Stomach (tissue), 9 donors: Measurements from ENCODE around the gene RIPOR3. TPM values are rescaled to one million over a fixed set of nuclear protein-coding genes. Genes with fewer than 3 reads are reported as not detected.
"Not testable (repeated sequence)": the region's sequence is repeated elsewhere in the genome, so short reads cannot be mapped to it uniquely, and the experiment has no call there.

Experiments used
- DNase-seq, 2 donors: peaks; one replicate each; pipeline versions ENCODE4 v3.0.0 to v3.0.0-alpha.2; 2013 to 2019
- H3K27ac ChIP-seq, 5 donors: fragments of 200-600 bp in 4 of 5; sonication (generic) in 4 of 5; one replicate each; pipeline ENCODE4 v1.5.1; 2013 to 2019; ENCODE audit warnings: mild to moderate bottlenecking in 1 of 5, moderate library complexity in 1 of 5
- H3K27me3 ChIP-seq, 3 donors: fragments of 200-600 bp; sonication (generic); one replicate each; pipeline ENCODE4 v1.5.1; 2017 to 2019; ENCODE audit warnings: mixed run types in 1 of 3
- H3K36me3 ChIP-seq, 4 donors: fragments of 200-600 bp; sonication (generic); 1 replicate in 3 of 4; 2 replicates in 1 of 4; pipeline ENCODE4 v1.5.1; 2016 to 2019
- H3K4me1 ChIP-seq, 4 donors: fragments of 200-600 bp; sonication (generic); one replicate each; pipeline ENCODE4 v1.5.1; 2016 to 2019
- H3K4me3 ChIP-seq, 4 donors: fragments of 200-600 bp; sonication (generic) in 3 of 4; one replicate each; pipeline ENCODE4 v1.5.1; 2016 to 2019; ENCODE audit warnings: mild to moderate bottlenecking in 1 of 4
- H3K9me3 ChIP-seq, 4 donors: fragments of 200-600 bp; sonication (generic); one replicate each; pipeline ENCODE4 v1.5.1; 2016 to 2019
- EP300 ChIP-seq: sonication (generic); formaldehyde crosslinking; IDR thresholded peaks from one replicate; pipeline ENCODE4 v1.6.1; 2017; ENCODE audit warnings: antibody characterized with exemption
- POLR2A ChIP-seq, 4 donors: fragments of 450-650 bp; IDR thresholded peaks; one replicate each; pipeline ENCODE4 v1.6.1; 2016; ENCODE audit warnings: antibody characterized with exemption in 4 of 4, control low read depth in 2 of 4, mild to moderate bottlenecking in 1 of 4, moderate library complexity in 1 of 4
- POLR2AphosphoS5 ChIP-seq, 3 donors: sonication (generic); formaldehyde crosslinking; IDR thresholded peaks; one replicate each; pipeline ENCODE4 v1.6.1; 2016; ENCODE audit warnings: antibody characterized with exemption in 3 of 3
- WGBS, 5 donors: extraction: QIAGEN DNeasy Blood & Tissue Kit in 3 of 5; methylation state at CpG; one replicate each; pipeline versions ENCODE4 v1.1.5 to v1.1.7; 2013 to 2018; 5-methylcytosine and 5-hydroxymethylcytosine counted together
- intact Hi-C: fragments of 100-400 bp; cut with DNase I; formaldehyde crosslinking; loops from one replicate; pipeline ENCODE4 v1.15.1; 2023; ENCODE audit warnings: low total_unique reads
- polyA plus RNA-seq, 3 donors: library from polyadenylated mRNA; stranded (reverse); fragments of 200-250 nt; gene quantifications; one replicate each; pipeline ENCODE4 v1.2.3, GENCODE V29; 2013
- total RNA-seq, 5 donors: library from RNA; depleted of rRNA; stranded (reverse); fragments of >200 nt; gene quantifications; one replicate each; pipeline versions ENCODE4 v1.1.0 to v1.2.3, GENCODE V29; 2014 to 2016
- TF ChIP-seq, protein P1 (sequence below), 7 experiments: fragments of 450-650 bp in 4 of 7; fragments of 200-600 bp in 3 of 7; sonication (generic) in 3 of 7; IDR thresholded peaks; one replicate each; pipeline ENCODE4 v1.5.1; 2016 to 2019; ENCODE audit warnings: antibody characterized with exemption in 7 of 7, control low read depth in 2 of 7, mild to moderate bottlenecking in 1 of 7
- donor health status: healthy with polysubstance abuse.
- donor health status: Bipolar disorder and iron deficiency.
- donor health status: healthy.

RIPOR3 gene
- total and polyA plus RNA-seq, 8 donors, result 4.4 to 61.1 (median 8.2) TPM

DNA sequence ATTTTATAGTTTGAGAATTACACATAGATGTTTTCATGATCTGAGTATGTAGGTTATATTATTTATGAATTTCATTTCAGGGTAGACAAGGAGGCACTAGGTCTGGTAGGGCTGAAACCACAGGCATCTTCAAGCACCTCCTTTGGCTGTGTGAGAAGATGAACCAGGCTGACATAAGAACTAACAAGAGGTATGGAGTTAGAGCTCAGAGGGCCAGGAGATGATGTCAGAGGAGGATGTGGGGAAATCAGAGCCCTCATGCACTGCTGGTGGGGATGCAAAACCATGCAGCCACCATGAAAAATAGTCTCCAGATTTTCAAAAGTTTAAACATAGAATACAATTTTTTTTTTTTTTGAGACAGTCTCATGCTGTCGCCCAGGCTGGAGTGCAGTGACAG, 13.6 kb upstream of the RIPOR3 start:
- H3K27ac ChIP-seq, result no peak overlapping the region
- intact Hi-C loops, result no loop called here
- no peaks in the 10 kb centered on the region for H3K36me3 ChIP-seq
- no peaks in the 10 kb centered on the region for H3K27me3 ChIP-seq
- WGBS, 5 donors, result 87 to 100% (median 93%) methylated on average over 1 of the region's 1 CpG
- TF ChIP-seq, protein P1, sequence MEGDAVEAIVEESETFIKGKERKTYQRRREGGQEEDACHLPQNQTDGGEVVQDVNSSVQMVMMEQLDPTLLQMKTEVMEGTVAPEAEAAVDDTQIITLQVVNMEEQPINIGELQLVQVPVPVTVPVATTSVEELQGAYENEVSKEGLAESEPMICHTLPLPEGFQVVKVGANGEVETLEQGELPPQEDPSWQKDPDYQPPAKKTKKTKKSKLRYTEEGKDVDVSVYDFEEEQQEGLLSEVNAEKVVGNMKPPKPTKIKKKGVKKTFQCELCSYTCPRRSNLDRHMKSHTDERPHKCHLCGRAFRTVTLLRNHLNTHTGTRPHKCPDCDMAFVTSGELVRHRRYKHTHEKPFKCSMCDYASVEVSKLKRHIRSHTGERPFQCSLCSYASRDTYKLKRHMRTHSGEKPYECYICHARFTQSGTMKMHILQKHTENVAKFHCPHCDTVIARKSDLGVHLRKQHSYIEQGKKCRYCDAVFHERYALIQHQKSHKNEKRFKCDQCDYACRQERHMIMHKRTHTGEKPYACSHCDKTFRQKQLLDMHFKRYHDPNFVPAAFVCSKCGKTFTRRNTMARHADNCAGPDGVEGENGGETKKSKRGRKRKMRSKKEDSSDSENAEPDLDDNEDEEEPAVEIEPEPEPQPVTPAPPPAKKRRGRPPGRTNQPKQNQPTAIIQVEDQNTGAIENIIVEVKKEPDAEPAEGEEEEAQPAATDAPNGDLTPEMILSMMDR (IDR thresholded peaks at IDR 0.05), result no peak
- TF ChIP-seq EP300, result no peak
- TF ChIP-seq POLR2A (IDR thresholded peaks at IDR 0.05), result no peak
- TF ChIP-seq POLR2AphosphoS5 (IDR thresholded peaks at IDR 0.05), result no peak
- H3K4me1 ChIP-seq, result peaks cover 0 to 21% (median 13%) of the 10 kb centered on the region in 4 donors
- DNase-seq, result no peak
- no peak overlapping the region for H3K4me3 ChIP-seq
- no peaks in the 10 kb centered on the region for H3K9me3 ChIP-seq

DNA sequence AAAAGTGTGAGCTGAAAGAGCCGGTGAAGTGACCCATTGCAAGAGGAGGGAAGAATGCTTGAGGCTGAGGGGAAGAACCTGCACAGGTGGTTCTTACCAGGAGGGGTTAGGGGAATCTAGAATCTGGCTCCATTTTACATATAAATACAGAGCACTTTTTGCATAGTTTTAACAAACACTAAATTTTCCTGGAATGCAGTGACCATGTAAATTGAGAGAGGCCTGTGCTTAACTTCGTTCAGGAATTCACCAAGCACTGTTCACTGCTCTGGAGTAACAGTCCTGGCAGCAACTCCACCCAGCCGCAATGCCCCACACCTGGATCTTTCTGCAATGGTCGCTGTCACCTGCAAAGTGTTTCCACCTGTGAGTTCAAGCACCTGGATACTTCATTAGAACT, 13.2 kb upstream of the RIPOR3 start:
- H3K27ac ChIP-seq, result no peak overlapping the region
- intact Hi-C loops, result no loop called here
- no peaks in the 10 kb centered on the region for H3K36me3 ChIP-seq
- H3K4me3 ChIP-seq, result no peak overlapping the region
- no peaks in the 10 kb centered on the region for H3K27me3 ChIP-seq
- DNase-seq, result no peak
- WGBS, 5 donors, result 73 to 84% (median 79%) methylated on average over 4 of the region's 4 CpGs
- TF ChIP-seq POLR2A (IDR thresholded peaks at IDR 0.05) (no peak), POLR2AphosphoS5 (IDR thresholded peaks at IDR 0.05) (no peak), EP300 (no peak)
- TF ChIP-seq, protein P1 (IDR thresholded peaks at IDR 0.05), result no peak
- no peaks in the 10 kb centered on the region for H3K9me3 ChIP-seq
- peaks cover 0 to 19% (median 13%) of the 10 kb centered on the region in 4 donors for H3K4me1 ChIP-seq

DNA sequence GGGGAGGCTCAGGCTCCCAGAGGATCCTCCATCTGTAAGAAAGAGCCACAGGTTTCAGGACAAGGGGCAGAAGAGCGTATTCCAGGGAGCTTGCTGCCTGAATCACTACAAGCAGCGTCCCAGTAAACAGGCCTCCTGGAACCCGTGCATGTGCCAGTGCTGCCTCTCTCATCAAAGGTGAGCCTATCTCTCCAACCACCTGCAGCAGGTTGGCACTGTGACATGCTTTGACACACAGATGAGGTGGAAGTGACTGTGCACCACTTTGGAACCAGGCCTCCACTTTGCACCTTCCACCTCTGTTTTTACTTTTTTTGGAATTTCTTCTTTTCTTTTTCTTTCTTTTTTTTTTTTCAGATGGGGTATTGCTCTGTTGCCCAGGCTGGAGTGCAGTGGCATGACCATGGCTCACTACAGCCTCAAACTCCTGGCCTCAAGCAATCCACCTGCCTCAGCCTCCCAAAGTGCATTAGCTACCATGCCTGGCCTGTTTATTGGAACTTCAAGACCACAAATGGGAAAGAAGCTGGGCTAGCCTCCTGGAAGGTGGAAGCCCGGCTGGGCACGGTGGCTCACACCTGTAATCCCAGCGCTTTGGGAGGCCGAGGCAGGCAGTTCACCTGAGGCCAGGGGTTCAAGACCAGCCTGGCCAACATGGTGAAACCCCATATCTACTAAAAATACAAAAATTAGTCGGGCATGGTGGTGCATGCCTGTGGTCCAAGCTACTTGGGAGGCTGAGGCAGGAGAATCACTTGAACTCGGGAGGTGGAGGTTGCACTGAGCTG, 12.5 kb upstream of the RIPOR3 start:
- DNase-seq, H3K27ac ChIP-seq, intact Hi-C loops: not testable (repeated sequence)

DNA sequence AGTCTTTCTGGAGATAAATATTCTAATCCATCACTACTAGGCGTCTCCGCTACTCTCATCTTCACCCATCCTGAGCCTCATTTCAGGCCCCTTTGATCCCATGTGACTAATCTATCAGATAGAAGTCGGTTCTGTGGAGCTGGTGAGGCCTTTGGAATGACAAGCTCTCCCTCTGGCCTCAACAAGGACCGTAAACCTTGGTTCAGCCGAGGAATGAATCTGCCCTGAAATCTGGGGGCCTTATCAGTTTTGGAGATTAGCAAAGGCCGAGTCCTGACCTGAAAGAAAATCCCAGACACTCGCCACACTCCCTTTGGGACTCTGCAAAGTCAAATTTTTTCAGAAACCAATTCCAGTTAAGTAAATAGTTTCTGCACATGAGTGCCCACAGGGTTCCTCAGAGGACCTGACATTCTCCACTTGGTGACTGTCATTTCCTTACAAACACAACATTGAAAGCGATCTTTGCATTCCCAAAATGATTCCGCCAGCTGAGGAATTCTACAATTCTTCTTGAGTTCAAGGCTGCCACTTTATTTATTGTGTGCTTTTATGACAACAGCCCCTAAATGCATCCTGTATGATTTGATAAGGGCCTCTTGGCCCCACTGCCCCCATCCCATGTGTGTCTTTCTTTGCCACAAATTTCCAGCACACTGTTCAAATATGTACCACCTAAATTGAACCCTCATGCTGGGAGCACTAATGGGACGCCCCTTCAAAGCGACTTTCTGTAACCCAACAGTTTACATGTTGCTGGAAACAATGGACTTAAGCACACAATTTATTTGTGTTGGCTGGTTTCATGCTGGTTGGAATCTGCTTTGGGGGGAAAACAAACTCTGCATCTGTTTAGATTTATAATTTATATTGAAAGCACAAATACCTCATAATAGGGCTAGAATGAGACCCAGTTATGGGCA, 10.0 kb upstream of the RIPOR3 start:
- H3K27me3 ChIP-seq, result no peaks in the 10 kb centered on the region
- WGBS, 5 donors, result 52 to 72% (median 62%) methylated on average over 11 of the region's 11 CpGs

More for the DNA sequence above, 12.5 kb upstream of the RIPOR3 start:
- not testable (repeated sequence) for H3K27me3 ChIP-seq, H3K9me3 ChIP-seq, H3K36me3 ChIP-seq, H3K4me3 ChIP-seq
- 75 to 82% (median 81%) methylated on average over 9 of the region's 9 CpGs for WGBS, 5 donors
- peaks cover 0 to 12% (median 9%) of the 10 kb centered on the region in 4 donors for H3K4me1 ChIP-seq

More for the DNA sequence above, 10.0 kb upstream of the RIPOR3 start:
- DNase-seq, result no peak
- TF ChIP-seq, protein P1 (IDR thresholded peaks at IDR 0.05), result no peak
- TF ChIP-seq POLR2AphosphoS5 (IDR thresholded peaks at IDR 0.05) (no peak), POLR2A (IDR thresholded peaks at IDR 0.05) (no peak), EP300 (no peak)
- Histone ChIP-seq H3K4me3 (no peak overlapping the region), H3K36me3 (no peaks in the 10 kb centered on the region), H3K27ac (no peak overlapping the region), H3K4me1 (no peaks in the 10 kb centered on the region), H3K9me3 (no peaks in the 10 kb centered on the region)
- intact Hi-C loops, result no loop called here
